HUES6 (cell line): ENCODE measurements around the gene KREMEN2.

Source experiments
- H3K27ac ChIP-seq: 2 replicates; pipeline ENCODE4 v1.7.0; 2013; ENCODE audit warnings: low read depth, mild to moderate bottlenecking, low read length, inconsistent platforms
- H3K27me3 ChIP-seq: 2 replicates; pipeline ENCODE4 v1.6.1; 2013; ENCODE audit warnings: low read length; ENCODE audit not compliant: control insufficient read depth, insufficient read depth
- H3K36me3 ChIP-seq: 2 replicates; pipeline ENCODE4 v1.6.1; 2013; ENCODE audit warnings: low read length; ENCODE audit not compliant: control insufficient read depth, insufficient read depth
- H3K4me1 ChIP-seq: 2 replicates; pipeline ENCODE4 v1.6.1; 2013; ENCODE audit warnings: low read length; ENCODE audit not compliant: control insufficient read depth, insufficient read depth
- H3K4me3 ChIP-seq: 2 replicates; pipeline ENCODE4 v1.5.1; 2013; ENCODE audit warnings: low read depth, low read length
- H3K9ac ChIP-seq: one replicate; pipeline ENCODE4 v1.6.1; 2013; ENCODE audit warnings: mild to moderate bottlenecking, low read length
- H3K9me3 ChIP-seq: 2 replicates; pipeline ENCODE4 v1.6.1; 2013; ENCODE audit warnings: low read depth, low read length; ENCODE audit not compliant: control insufficient read depth, insufficient read depth

Gene KREMEN2

GRCh38 chr16:3008690-3009037, 44.6 kb downstream of the KREMEN2 start:
- Histone ChIP-seq H3K36me3 (no peaks in the 10 kb centered on the region), H3K27ac (peak overlapping the region; percentile 95), H3K27me3 (peaks cover 35% of the 10 kb centered on the region), H3K9ac (peak overlapping the region; percentile 95), H3K4me3 (peak overlapping the region; percentile 41), H3K4me1 (peaks cover 67% of the 10 kb centered on the region), H3K9me3 (no peaks in the 10 kb centered on the region)

- Histone ChIP-seq H3K27ac (peak overlapping the region; percentile 95), H3K9me3 (no peaks in the 10 kb centered on the region), H3K27me3 (peaks cover 41% of the 10 kb centered on the region), H3K4me3 (peak overlapping the region; percentile 50), H3K9ac (peak overlapping the region; percentile 95), H3K4me1 (peaks cover 76% of the 10 kb centered on the region), H3K36me3 (peaks cover 1% of the 10 kb centered on the region)
Measured at GRCh38 chr16:3009568-3010390, 45.7 kb downstream of the KREMEN2 start.

GRCh38 chr16:3010510-3010909, 46.4 kb downstream of the KREMEN2 start:
- Histone ChIP-seq H3K36me3 (peaks cover 8% of the 10 kb centered on the region), H3K4me3 (no peak overlapping the region; the same call in 1 of the 2 replicates), H3K9me3 (no peaks in the 10 kb centered on the region), H3K27ac (0 out of 2 replicates have a peak overlapping the region, but pooled peaks have one; percentile 95), H3K9ac (no peak overlapping the region), H3K27me3 (peaks cover 38% of the 10 kb centered on the region), H3K4me1 (peaks cover 77% of the 10 kb centered on the region)

- peaks cover 16% of the 10 kb centered on the region for H3K36me3 ChIP-seq
- H3K4me3 ChIP-seq: peak overlapping the region; percentile 51
- no peak overlapping the region for H3K27ac ChIP-seq
- peak overlapping the region; percentile 1 for H3K9ac ChIP-seq
- H3K4me1 ChIP-seq: peaks cover 69% of the 10 kb centered on the region
- H3K9me3 ChIP-seq: no peaks in the 10 kb centered on the region
- H3K27me3 ChIP-seq: peaks cover 29% of the 10 kb centered on the region
Measured at GRCh38 chr16:3012246-3012645, 48.2 kb downstream of the KREMEN2 start.

GRCh38 chr16:3012828-3013420, 48.8 kb downstream of the KREMEN2 start, which contains the start of gene CLDN9:
TSS of gene CLDN9 (plus strand) at chr16:3012923. CDS start at chr16:3013363, 440 bp downstream.
- peak within 1 kb of the TSS; percentile 53 for H3K9ac ChIP-seq
- no peaks in the 10 kb centered on the region for H3K9me3 ChIP-seq
- H3K4me3 ChIP-seq: peak within 1 kb of the TSS; percentile 51
- peaks cover 29% of the 10 kb centered on the region for H3K27me3 ChIP-seq
- H3K4me1 ChIP-seq: peaks cover 62% of the 10 kb centered on the region
- H3K36me3 ChIP-seq: peaks cover 16% of the 10 kb centered on the region
- no peak within 1 kb of the TSS for H3K27ac ChIP-seq

GRCh38 chr16:3013491-3013951, 49.4 kb downstream of the KREMEN2 start:
- Histone ChIP-seq H3K4me1 (peaks cover 62% of the 10 kb centered on the region), H3K9me3 (no peaks in the 10 kb centered on the region), H3K9ac (peak overlapping the region; percentile 53), H3K27ac (no peak overlapping the region), H3K36me3 (peaks cover 16% of the 10 kb centered on the region), H3K27me3 (peaks cover 29% of the 10 kb centered on the region), H3K4me3 (peak overlapping the region; percentile 51)

- Histone ChIP-seq H3K4me1 (peaks cover 57% of the 10 kb centered on the region), H3K27me3 (peaks cover 29% of the 10 kb centered on the region), H3K9me3 (no peaks in the 10 kb centered on the region), H3K9ac (no peak overlapping the region), H3K36me3 (peaks cover 16% of the 10 kb centered on the region), H3K27ac (no peak overlapping the region), H3K4me3 (0 out of 2 replicates have a peak overlapping the region, but pooled peaks have one; percentile 51)
Measured at GRCh38 chr16:3013998-3014690, 50.1 kb downstream of the KREMEN2 start.

- H3K27me3 ChIP-seq: peaks cover 29% of the 10 kb centered on the region
- H3K4me1 ChIP-seq: peaks cover 52% of the 10 kb centered on the region
- no peak overlapping the region for H3K4me3 ChIP-seq
- H3K27ac ChIP-seq: no peak overlapping the region
- no peak overlapping the region for H3K9ac ChIP-seq
- H3K36me3 ChIP-seq: peaks cover 16% of the 10 kb centered on the region
- H3K9me3 ChIP-seq: no peaks in the 10 kb centered on the region
Measured at GRCh38 chr16:3014971-3015370, 50.9 kb downstream of the KREMEN2 start.

- Histone ChIP-seq H3K36me3 (peaks cover 16% of the 10 kb centered on the region), H3K9ac (no peak overlapping the region), H3K4me1 (peaks cover 46% of the 10 kb centered on the region), H3K27me3 (peaks cover 29% of the 10 kb centered on the region), H3K4me3 (peak overlapping the region; percentile 22), H3K27ac (no peak overlapping the region), H3K9me3 (no peaks in the 10 kb centered on the region)
Measured at GRCh38 chr16:3015865-3016521, 51.9 kb downstream of the KREMEN2 start.

GRCh38 chr16:3017344-3017743, 53.3 kb downstream of the KREMEN2 start:
- Histone ChIP-seq H3K27ac (peak overlapping the region; percentile 98), H3K4me1 (peaks cover 44% of the 10 kb centered on the region), H3K9ac (peak overlapping the region; percentile 96), H3K4me3 (peak overlapping the region; percentile 86), H3K36me3 (peaks cover 23% of the 10 kb centered on the region), H3K27me3 (peaks cover 20% of the 10 kb centered on the region), H3K9me3 (no peaks in the 10 kb centered on the region)
